ENCODE results near the gene FOXO4.

- TF ChIP-seq CTCF (optimal IDR thresholded peaks at IDR 0.05 in 1 of 3, IDR thresholded peaks at IDR 0.05 in 1 of 3, conservative IDR thresholded peaks at IDR 0.05 in 1 of 3; ENCODE audit: extremely low read depth in 1 of 3, insufficient read depth in 2 of 3, low read length in 3 of 3) = no peak
- no peak for TF ChIP-seq EZH2 (IDR thresholded peaks at IDR 0.05; ENCODE audit: low read length)
Measured at GRCh38 chrX:71095981-71096759, 519 bp downstream of the FOXO4 start.

All from keratinocyte (primary cell).